NCI-H1436 (cell line): Measurements from ENCODE around the gene NRCAM.

Source experiments
- DNase-seq: peaks from one replicate; lab custom pipeline; 2025; lab: John Stamatoyannopoulos, UW

The NRCAM gene

DNA sequence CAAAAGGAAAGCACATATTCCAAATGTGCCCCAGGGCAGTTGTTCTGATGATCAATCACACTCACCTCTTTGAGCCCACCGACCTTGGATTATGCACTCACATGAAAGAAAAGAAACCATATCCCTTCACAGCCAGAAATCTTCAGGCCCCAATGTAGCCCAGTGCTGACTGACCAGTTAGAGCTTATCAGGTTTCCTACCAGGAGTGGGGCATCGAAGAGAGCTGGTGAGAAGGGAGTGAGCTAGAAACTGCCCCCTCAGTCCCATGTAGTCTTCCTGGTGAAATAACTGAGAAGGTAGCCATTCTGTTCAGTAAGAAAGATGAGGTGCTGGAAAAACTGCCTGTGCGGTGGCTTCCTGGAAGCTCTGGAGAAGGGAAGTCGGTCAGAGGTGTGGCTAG, 32.2 kb downstream of the NRCAM start:
- no peak for DNase-seq

DNA sequence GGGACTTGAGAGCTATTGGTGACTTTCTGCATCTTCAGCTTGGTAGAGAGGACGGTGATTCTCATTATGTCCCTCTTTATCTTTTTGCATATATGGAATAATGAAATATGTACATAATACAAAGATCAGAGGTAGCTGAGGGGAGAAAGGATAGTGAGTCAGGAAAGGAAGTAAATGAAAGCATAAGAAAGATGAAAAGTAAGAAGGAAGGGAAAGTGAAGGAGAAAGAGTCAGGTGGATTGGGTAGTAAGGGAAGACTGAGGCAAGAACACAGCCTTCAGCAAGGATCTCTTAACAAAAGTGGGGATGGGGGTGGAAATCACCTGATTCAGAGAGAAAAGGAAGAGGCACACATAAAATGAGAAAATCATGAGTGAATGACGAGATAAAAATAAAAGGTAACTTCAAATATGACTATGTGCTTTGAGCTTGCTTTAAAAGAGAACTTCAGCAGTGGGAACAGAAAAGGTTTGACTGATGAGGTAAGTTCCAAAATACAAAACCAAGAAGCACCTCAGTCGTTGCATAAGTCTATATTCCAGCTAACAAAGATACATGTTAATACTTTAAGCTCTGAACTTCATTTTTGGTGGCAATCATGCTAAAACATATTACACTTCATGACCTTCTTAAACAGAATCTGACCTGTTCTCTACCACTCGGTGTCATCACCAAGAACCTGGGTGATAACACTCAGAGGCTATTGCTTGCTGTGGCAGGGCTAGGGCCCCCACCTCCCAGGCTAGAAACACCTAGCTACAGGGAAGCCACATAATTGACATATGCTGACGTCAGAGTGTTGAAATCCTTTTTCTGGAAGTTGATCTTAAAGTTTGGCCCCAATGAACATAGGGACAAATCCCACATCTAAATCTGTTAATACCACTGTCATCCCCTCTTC, 32.9 kb downstream of the NRCAM start:
- DNase-seq = no peak

- DNase-seq = no peak
Observed at GRCh38 chr7:108421720-108422331, 34.4 kb downstream of the NRCAM start.

- no peak for DNase-seq
Observed at GRCh38 chr7:108419961-108420908, 36.0 kb downstream of the NRCAM start.

DNA sequence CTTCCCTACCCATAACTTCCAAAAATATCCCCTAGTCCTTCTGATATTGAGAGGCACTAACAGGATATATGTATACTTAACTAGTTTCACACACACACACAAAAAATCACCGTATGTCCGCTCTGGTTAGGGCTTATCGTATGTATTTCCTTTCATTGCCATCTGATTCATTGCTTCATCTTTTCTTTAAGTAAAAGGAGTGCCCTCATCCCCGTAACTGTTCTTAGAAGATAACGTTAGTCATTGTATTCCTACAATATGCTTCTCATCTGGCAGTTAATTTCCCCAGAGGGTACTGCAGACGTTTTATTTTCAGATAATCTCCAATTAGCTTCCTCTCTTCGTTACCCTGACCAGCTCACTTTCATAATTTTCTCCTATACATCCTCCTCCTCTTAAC, 37.3 kb downstream of the NRCAM start:
- peak; percentile 36 for DNase-seq

DNA sequence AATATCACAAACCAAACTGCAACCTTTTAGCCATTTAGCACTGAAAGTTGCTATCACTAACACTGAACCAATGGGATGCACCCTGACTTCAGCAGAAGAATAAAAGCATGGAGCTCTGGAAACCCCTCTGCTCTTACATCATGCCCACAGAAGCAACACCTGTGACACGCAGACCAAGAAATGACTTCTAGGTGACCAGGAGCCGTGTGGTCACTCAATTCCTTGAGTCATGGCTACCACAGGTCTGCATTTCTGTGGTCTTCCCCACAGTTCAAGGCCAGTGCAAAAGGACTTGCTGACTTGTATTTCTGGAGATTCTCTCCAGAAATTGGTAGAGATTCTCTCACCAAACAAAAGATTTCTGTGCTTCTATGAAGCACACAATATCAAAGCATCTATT, 38.3 kb downstream of the NRCAM start:
- DNase-seq = no peak

DNA sequence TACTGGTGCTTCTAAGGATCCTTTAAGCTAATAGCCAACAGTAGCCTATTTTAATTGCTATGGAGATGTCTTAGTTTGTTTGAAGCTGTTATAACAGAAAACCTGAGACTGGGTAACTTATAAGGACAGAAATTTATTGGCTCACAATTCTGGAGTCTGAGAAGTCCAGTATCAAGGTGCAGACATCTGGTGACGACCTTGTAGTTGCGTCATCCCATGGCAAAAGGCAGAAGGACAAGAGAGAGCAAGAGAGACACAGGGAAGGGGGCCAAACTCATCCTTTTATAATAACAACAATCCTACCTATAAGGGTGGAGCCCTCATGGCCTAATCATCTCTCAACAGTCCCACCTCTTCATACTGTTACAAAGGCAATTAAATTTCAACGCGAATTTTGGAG, 39.1 kb downstream of the NRCAM start:
- DNase-seq = no peak

DNA sequence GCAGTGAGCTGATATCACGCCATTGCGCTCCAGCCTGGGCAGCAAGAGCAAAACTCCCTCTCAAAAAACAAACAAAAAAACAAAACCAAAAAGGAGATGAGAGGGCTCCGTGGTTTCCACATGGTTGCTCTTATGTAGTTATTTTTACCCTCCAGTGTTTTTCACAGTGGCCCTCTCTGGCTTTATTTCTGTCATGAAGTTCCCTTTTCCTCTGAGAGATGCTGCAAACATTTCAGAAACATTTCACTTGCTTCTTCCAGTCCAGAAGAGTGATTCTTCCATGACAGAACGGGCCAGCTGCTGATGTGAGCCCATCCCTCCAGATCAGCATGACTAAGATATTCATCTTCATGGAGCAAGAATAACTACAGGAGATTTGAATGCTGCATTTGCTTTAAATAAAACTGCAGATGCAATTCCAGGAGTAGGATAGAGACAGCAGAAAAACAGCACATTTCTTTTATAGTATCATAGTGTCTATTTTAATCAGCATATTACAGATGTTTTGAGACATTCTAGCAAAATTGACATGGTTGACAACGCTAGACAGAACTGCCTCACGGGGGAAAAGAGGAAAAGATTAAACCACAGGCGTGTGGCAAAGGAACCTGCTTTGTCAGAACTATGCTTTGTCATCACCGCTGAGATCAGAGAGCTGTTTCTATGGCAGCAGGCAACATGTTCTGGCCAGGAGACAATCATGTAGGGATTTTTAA, 40.3 kb downstream of the NRCAM start:
- peak; percentile 37 for DNase-seq

DNA sequence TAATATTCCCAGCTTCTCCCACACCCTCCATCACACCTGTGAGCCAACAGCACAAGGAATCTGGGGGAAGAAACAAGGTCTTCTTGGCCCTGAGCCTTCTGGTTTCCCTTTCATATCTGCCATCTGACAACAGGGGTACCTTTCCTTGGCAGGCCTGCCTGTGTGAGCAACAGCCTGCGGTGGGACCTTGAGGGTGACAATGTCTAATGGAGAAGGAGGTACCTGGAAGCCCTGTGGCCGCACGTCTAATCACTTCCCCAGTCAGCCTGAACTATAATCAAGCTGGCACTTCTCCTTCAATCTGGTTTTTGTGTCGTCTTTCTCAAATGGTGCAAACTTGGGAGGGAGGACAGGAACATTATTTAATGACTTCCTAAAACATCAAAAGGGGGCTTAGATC, 41.2 kb downstream of the NRCAM start:
- no peak for DNase-seq

GRCh38 chr7:108413782-108414492, 42.3 kb downstream of the NRCAM start:
- no peak for DNase-seq

DNA sequence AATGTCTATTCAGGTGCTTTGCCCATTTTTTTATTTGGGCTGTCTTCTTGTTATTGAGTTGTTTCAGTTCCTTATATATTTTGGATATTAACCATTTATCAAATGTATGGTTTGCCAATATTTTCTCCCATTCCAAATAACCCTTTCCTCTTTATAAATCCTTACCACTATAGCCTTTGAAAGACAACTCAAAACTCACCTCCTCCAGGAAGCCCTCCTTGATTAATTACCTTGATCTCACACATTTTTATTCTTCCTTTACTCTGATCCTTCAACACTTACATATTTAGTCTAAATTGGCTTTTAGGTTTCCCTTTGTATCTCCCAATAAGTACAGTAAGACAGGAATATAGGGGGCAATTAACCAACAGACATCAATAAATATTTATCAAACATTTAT, 42.9 kb downstream of the NRCAM start:
- no peak for DNase-seq

DNA sequence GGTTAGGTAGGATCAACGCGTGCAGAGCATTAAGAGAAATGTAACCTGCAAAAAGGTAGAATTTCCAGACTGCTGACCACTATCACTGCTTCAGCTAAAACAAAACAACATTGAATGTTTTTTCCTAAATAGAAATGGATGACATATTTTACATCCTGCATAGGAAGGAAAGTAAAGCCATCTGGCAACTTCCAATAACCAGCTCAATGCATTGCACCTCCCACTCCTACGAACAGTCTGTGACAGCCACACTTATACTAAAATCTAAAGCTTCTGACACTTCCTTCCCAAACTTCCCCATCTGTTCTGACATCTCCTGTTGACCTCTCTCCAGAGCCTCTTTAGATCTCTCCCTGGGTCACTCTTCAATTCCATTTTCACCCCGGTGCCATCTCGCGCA, 47.1 kb downstream of the NRCAM start:
- no peak for DNase-seq

DNA sequence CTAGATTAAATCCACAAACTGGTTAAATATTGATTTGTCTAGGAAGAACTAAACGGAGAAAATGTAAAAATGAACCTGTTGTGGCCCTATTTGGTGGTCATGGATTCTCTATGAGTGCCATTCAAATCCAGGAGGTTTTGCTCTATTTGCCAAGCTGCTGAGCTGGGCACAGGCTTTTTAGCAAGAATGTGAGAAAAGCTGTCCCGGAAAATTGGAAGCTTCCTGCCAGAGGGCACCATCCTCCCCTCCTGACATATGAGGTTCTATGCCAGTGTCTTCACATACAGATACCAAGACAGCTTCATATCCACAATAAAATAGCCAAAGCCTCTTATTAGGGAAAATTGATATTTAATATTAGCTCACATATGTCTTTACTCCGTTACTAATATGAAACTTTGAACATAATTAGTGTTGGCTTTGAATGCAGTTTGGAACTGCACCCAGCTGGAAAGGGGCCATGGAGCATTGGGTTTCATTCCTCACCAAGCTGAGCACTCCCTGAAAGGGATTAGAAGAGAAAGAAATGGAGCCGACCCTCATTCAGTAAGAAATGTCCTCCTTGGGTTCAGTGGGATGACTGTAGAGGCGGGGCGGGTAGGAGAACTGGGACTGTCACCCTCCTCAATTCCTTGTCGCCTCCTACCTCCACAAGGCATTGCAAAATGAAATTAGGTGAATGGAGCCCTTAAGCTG, 47.8 kb downstream of the NRCAM start:
- DNase-seq = no peak

DNA sequence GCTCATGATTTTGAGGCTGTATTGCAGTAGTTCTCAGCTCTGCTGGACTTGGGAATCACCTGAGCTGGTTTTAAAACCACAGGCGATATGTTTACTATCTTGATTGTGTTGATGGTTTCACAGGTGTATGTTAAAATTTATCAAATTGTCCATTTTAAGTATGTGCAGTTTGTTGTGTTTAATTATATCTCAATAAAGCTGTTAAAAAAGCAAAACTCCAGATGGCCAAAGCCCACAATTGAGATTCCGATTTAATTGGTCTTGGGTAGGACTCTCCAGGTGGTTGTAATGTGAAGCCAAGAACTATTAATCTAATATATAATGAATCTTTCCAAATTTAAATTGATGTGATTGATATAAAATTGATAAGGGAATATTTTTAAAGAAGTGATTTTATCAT, 48.6 kb downstream of the NRCAM start:
- no peak for DNase-seq

- DNase-seq = no peak
Observed at GRCh38 chr7:108406222-108406890, 49.9 kb downstream of the NRCAM start.

DNA sequence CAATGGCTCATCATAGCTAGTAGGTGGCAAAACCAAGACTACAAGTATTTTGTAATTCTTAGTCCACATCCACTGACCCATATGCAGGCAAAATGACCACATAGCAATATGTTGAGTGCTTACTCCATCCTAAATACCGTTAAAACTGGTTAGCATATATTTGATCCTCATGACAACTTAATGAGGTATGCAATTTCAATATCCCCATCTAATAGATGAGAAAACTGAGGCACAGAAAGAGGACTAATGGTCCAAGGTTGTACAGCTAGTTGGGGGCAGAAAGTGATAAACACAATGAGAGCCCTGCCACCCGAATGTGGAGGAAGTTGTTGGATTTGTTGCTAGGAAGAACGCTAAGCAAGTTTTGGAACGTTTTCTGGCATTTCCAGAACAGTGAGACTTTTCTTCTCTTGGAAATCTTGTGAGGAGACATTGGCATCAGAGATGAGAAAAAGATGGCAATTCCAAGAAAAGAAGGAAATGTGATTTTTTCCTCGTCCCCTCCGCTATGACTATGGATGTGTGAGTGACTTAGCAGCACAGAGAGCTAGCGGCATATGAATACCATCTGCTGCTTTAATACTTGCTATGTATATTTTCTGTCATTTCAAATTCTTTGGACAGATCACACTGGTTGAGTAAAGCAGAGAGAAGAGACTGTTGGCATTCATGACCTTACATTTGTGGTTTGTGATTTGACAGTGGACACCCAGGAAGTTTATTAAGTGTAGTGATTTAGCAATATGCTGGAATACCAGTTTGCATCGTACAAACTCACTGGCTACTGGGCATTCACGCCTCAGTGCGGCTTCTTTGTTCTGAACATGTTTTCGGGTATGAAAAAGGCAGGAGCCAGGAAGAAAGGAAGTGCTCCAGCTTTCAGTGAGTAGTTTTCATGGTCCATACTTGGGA, 51.5 kb downstream of the NRCAM start:
- no peak for DNase-seq

DNA sequence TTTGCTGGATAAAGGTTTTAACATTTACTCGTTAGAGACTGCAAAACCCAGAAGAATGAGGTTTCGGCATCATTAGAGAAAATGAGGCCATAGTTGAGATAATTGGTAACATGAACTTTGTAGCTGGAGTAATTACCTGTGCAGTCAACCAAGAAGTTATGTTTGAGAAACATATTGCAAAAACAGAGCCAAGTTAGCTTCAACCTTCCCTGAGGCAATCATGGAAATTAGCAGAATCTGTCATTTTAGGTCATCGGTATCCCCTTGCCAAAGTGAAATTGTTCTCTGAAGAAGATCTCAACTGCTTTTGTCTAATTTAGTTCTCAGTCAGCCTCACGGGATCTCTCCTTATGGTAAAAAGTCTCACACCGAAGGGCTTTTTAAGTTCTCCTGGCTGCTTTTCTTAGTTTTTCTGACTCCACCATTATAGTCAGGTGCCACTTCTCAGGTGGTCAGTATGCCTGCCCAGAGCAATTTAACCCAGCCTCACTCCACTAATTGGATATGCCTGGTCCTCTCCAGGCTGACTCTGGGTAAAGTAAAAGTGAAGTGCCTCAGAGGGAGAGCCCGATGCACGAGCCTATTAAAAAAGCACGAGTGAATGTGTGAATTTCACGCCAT, 52.5 kb downstream of the NRCAM start:
- DNase-seq = peak; percentile 29

- DNase-seq = no peak
Observed at GRCh38 chr7:108402865-108403264, 53.4 kb downstream of the NRCAM start.
